H1 (cell line): Measurements from ENCODE around the gene GPR157. TPM values are rescaled to one million over a fixed set of nuclear protein-coding genes. Genes with fewer than 3 reads are reported as not detected.

Experiments
- JUND ChIP-seq: IDR thresholded peaks from 2 replicates; pipeline ENCODE4 v1.6.1; 2011; ENCODE audit warnings: mild to moderate bottlenecking, improper control_type of control experiment, low read length
- NRF1 ChIP-seq: IDR thresholded peaks from 2 replicates; pipeline ENCODE4 v1.6.1; 2011; ENCODE audit warnings: mild to moderate bottlenecking, low read depth, low read length, improper control_type of control experiment
- PHF8 ChIP-seq: fragments of 200-600 bp; sonication (generic); conservative IDR thresholded peaks from 2 replicates; pipeline ENCODE4 v1.7.1; 2012; ENCODE audit warnings: low read depth, mild to moderate bottlenecking, inconsistent platforms, low read length, moderate library complexity
- polyA plus RNA-seq, 7 experiments: library from polyadenylated mRNA; depleted of rRNA in 3 of 7; stranded (reverse) in 5 of 7; unstranded in 2 of 7; fragments of >200 nt in 5 of 7; fragments of 200-250 nt in 2 of 7; gene quantifications; 1 replicate in 5 of 7; 2 replicates in 1 of 7; 4 replicates in 1 of 7; pipeline versions ENCODE4 v1.2.1 to v1.2.3, GENCODE V29; 2011 to 2013; ENCODE audit warnings: missing spikeins in 2 of 7, mixed read lengths in 2 of 7
- total RNA-seq: library from RNA; stranded (reverse); fragmentation: NEBNext Ultra II Directional; extraction: Animal tissue kit (Norgen Biotek cat#: 25700); gene quantifications from 2 replicates; pipeline ENCODE4 v1.2.1, GENCODE V29; 2021
- TF ChIP-seq, protein P1 (sequence below): IDR thresholded peaks from 2 replicates; pipeline ENCODE4 v1.6.1; 2011; ENCODE audit warnings: low read length, improper control_type of control experiment

GPR157 gene
- total and polyA plus RNA-seq, 2 of the 8 experiments (the other 6 are each of a cell fraction or from before 2014, with no cell fraction given) = 1.0 to 11.0 TPM

DNA sequence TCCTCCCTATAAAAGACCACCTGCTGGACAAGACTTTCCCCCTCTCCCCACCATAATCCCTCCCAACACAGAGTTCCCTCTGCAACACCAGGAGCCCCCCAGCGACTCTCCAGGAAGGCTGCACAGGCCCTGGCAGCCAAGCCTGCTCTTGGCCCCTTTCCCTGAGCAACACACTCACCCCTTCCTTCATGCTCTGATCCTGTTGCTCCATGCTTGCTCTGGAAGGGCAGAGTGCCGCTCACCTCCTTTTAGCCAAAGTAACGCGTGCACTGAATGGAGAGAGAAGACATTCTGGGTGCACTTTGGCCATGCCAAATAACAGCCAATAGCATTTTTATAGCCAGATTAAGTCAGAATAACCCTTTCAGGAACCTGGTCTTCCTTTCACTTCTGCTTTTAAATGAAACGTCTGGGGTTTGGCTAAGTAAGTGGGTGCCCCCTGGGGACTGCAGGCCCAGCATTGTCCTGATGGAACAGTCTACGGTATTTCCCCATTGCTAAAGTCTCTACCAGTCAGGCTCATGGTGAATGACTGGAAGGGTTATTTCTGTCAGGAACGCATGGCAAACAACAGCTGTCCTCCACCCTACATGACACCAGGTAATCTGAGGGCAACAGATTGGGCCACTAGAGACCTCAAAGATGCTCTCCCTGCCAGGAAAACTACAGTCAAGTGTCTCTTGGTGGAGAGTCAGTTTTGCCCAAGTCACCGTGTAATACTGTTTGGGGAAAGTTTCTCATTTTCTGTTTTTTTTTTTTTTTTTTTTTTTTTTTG is 59.4 kb downstream of the GPR157 start, which contains the start of gene SLC2A5 (continued):
- TF ChIP-seq JUND (no peak), NRF1 (no peak), PHF8 (no peak)
- TF ChIP-seq, protein P1, sequence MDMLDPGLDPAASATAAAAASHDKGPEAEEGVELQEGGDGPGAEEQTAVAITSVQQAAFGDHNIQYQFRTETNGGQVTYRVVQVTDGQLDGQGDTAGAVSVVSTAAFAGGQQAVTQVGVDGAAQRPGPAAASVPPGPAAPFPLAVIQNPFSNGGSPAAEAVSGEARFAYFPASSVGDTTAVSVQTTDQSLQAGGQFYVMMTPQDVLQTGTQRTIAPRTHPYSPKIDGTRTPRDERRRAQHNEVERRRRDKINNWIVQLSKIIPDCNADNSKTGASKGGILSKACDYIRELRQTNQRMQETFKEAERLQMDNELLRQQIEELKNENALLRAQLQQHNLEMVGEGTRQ = no peak
